Neutrophil (primary cell): ENCODE data around the gene IDUA.

ENCODE experiments used
- H3K27ac ChIP-seq: fragments of 200-600 bp; sonication (generic); 2 replicates; pipeline ENCODE4 v1.5.1; 2016; ENCODE audit warnings: mild to moderate bottlenecking, moderate library complexity
- H3K27me3 ChIP-seq: fragments of 200-600 bp; sonication (generic); 2 replicates; pipeline ENCODE4 v1.6.0; 2016; ENCODE audit warnings: mild to moderate bottlenecking
- H3K36me3 ChIP-seq: fragments of 200-600 bp; sonication (generic); 2 replicates; pipeline ENCODE4 v1.5.1; 2017
- H3K4me1 ChIP-seq, 2 experiments: fragments of 200-600 bp in 1 of 2; sonication (generic) in 1 of 2; 1 replicate in 1 of 2; 2 replicates in 1 of 2; pipeline versions ENCODE4 v1.5.1 to v1.6.1; 2013 to 2016; ENCODE audit warnings: low read depth in 1 of 2, low read length in 1 of 2, mild to moderate bottlenecking in 1 of 2, moderate library complexity in 1 of 2; ENCODE audit not compliant: control insufficient read depth in 1 of 2, insufficient read depth in 1 of 2
- H3K4me3 ChIP-seq, 2 experiments: fragments of 200-600 bp in 1 of 2; sonication (generic) in 1 of 2; 1 replicate in 1 of 2; 2 replicates in 1 of 2; pipeline ENCODE4 v1.5.1; 2013 to 2016; ENCODE audit warnings: low read depth in 1 of 2, low read length in 1 of 2, mild to moderate bottlenecking in 1 of 2, moderate library complexity in 1 of 2
- H3K9me3 ChIP-seq: fragments of 200-600 bp; sonication (generic); 2 replicates; pipeline ENCODE4 v1.5.1; 2016
- TF ChIP-seq, protein P1 (sequence below): fragments of 200-600 bp; sonication (generic); IDR thresholded peaks from 2 replicates; pipeline ENCODE4 v1.5.1; 2016; ENCODE audit warnings: antibody characterized with exemption

The IDUA gene

DNA sequence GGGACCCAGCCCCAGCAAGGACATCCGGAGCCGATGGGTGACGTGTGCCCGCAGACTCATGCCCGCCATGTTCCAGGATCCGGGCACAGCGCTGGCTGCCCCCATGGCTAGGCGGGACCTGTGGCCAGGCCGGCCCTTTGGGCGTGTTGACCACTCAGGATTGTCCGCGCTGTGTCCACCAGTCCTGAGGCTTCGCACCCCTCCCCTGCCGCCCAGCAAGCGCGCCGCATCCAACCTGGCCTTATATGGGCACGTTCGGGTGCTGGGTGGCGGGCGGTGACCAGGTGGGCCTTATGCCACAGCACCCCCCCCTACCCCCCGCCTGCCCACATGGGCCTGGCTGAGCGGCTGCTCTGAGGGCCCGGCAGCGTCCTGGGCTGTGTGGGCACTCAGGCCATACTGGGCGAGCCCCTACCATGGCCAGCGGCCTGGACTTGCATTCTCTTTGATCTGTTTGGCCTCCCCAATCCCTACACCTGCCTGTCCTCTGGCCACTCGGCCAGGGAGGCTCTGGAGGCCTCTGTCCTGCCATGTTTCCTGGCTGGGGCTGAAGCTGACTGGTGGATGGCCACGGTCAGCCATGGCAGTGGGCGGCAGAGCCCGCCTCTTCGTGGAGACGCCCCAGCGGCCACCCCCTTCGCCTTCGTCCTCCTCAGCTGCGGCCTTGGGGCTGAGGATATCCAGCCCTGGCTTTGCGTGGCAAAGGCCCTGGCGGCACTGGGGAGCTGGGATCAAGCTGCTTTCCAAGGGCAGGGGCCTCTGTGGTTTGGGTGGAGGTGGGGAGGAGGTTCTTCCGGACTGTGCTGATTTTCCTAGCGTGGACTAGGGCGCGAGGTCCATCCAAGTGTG is 26.6 kb downstream of the IDUA start:
- H3K9me3 ChIP-seq, result no peaks in the 10 kb centered on the region
- H3K36me3 ChIP-seq, result no peaks in the 10 kb centered on the region
- H3K27me3 ChIP-seq, result peaks cover 65% of the 10 kb centered on the region
- peaks cover 20 to 30% of the 10 kb centered on the region in 2 experiments for H3K4me1 ChIP-seq
- H3K27ac ChIP-seq, result no peak overlapping the region
- H3K4me3 ChIP-seq, result no peak overlapping the region
- TF ChIP-seq, protein P1, sequence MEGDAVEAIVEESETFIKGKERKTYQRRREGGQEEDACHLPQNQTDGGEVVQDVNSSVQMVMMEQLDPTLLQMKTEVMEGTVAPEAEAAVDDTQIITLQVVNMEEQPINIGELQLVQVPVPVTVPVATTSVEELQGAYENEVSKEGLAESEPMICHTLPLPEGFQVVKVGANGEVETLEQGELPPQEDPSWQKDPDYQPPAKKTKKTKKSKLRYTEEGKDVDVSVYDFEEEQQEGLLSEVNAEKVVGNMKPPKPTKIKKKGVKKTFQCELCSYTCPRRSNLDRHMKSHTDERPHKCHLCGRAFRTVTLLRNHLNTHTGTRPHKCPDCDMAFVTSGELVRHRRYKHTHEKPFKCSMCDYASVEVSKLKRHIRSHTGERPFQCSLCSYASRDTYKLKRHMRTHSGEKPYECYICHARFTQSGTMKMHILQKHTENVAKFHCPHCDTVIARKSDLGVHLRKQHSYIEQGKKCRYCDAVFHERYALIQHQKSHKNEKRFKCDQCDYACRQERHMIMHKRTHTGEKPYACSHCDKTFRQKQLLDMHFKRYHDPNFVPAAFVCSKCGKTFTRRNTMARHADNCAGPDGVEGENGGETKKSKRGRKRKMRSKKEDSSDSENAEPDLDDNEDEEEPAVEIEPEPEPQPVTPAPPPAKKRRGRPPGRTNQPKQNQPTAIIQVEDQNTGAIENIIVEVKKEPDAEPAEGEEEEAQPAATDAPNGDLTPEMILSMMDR, result no peak

DNA sequence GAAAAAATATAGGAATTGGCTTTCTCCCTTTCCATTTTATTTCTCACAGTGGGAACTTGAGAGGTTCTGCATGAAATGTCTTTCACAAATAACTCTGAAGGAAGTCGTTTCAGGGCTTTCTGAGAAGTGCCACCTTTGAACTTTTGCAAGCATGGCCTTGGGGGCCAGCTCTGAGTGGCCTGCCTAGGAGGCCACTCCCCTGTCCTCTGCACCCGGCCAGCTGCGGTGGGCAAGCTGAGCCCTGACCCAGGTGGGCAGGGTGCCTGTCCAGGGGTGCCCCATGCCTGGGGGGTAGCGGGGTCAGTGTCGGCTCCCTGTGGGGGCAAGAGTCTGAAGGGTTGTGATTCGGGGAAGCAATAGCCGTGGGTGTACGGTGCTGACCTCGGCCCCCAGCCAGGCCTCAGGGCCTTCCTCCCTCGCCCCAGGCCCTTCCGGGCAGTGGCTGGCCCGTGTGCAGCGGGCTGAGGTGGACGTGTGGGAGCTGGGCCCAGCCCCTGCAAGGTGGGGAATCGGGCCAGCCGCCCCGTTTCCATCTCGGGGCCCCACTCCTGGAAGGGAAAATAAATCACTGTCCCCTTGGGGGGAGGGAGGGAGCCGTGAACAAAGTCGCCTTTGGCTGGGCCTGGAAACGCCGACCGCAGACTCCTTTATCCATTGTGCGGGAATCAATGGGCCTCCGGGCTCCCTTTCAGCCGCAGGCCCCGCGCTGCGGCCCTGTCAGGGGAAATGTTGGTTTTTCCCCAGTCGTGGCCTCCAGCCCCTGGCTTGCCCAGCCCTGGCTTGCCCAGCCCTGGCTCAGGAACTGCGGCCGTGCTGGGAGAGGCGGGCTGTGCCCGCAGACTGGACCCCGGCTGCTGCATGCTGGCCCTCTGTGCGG is 27.7 kb downstream of the IDUA start:
- peaks cover 55% of the 10 kb centered on the region for H3K27me3 ChIP-seq
- TF ChIP-seq, protein P1, result no peak
- H3K9me3 ChIP-seq, result no peaks in the 10 kb centered on the region
- no peaks in the 10 kb centered on the region for H3K36me3 ChIP-seq
- no peak overlapping the region for H3K27ac ChIP-seq
- peaks cover 12 to 21% of the 10 kb centered on the region in 2 experiments for H3K4me1 ChIP-seq
- H3K4me3 ChIP-seq, result no peak overlapping the region

DNA sequence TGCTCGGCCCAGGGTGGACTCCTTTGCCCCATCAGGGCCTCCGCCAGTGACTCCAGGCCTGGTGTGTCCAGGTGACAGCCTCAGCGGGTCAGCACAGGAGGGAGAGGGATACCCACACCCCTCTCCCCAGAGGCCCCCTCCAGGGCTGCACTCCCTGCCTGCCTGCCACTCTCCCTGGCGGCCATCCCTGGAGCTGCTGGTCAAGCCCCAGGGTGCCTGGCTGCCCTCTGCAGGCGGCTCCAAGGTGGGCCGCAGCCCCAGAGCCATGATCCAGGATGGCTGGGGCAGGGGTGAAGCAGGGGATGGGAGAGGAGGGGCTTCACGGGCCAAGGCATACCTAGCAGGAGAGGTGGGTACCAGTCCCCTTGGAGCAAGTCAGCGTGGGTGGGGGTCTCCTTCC is 28.3 kb downstream of the IDUA start:
- peaks cover 8 to 16% of the 10 kb centered on the region in 2 experiments for H3K4me1 ChIP-seq
- no peak overlapping the region for H3K4me3 ChIP-seq
- no peaks in the 10 kb centered on the region for H3K9me3 ChIP-seq
- H3K27ac ChIP-seq, result no peak overlapping the region
- TF ChIP-seq, protein P1, result no peak
- H3K36me3 ChIP-seq, result no peaks in the 10 kb centered on the region
- H3K27me3 ChIP-seq, result peaks cover 50% of the 10 kb centered on the region

- Histone ChIP-seq H3K4me1 (peaks cover 2 to 10% of the 10 kb centered on the region in 2 experiments), H3K27me3 (peaks cover 44% of the 10 kb centered on the region)
- TF ChIP-seq, protein P1, result no peak
Observed at GRCh38 chr4:1015746-1016145, 28.9 kb downstream of the IDUA start.

GRCh38 chr4:1017211-1017610 is 30.4 kb downstream of the IDUA start:
- H3K4me3 ChIP-seq, result no peak overlapping the region
- no peaks in the 10 kb centered on the region for H3K36me3 ChIP-seq
- H3K4me1 ChIP-seq, result peaks cover 0 to 3% of the 10 kb centered on the region in 2 experiments
- peaks cover 32% of the 10 kb centered on the region for H3K27me3 ChIP-seq
- H3K27ac ChIP-seq, result no peak overlapping the region
- no peaks in the 10 kb centered on the region for H3K9me3 ChIP-seq
- TF ChIP-seq, protein P1, result no peak

More at GRCh38 chr4:1015746-1016145, 28.9 kb downstream of the IDUA start:
- Histone ChIP-seq H3K9me3 (no peaks in the 10 kb centered on the region), H3K36me3 (no peaks in the 10 kb centered on the region), H3K4me3 (no peak overlapping the region), H3K27ac (no peak overlapping the region)
